GM23338 (cell line): ENCODE measurements around the gene TMEM117. TPM values are rescaled to one million over a fixed set of nuclear protein-coding genes. Genes with fewer than 3 reads are reported as not detected.

Source experiments
- ATAC-seq: fragments of 200-7000 bp; cut with Tn5 transposase; 3 replicates; pipeline ENCODE4 v1.9.1; 2020
- DNase-seq: peaks from one replicate; pipeline ENCODE4 v3.0.0-alpha.2; 2015; ENCODE audit warnings: low spot score
- H2AFZ ChIP-seq: fragments of 200-600 bp; sonication (generic); 2 replicates; pipeline ENCODE4 v1.8.0; 2016; ENCODE audit warnings: antibody characterized with exemption, mild to moderate bottlenecking, moderate library complexity
- H3F3A ChIP-seq: fragments of 200-600 bp; sonication (generic); replicated peaks from 2 replicates; pipeline ENCODE4 v1.8.0; 2017; ENCODE audit warnings: antibody characterized with exemption, mixed run types, low read depth
- H3K27ac ChIP-seq: fragments of 200-600 bp; sonication (generic); 2 replicates; pipeline ENCODE4 v1.6.1; 2016; ENCODE audit warnings: low read depth
- H3K27me3 ChIP-seq: fragments of 200-600 bp; sonication (generic); 2 replicates; pipeline ENCODE4 v1.8.0; 2016; ENCODE audit warnings: mild to moderate bottlenecking, mixed run types, moderate library complexity; ENCODE audit not compliant: insufficient read depth
- H3K36me3 ChIP-seq: fragments of 200-600 bp; sonication (generic); 2 replicates; pipeline ENCODE4 v1.8.0; 2016; ENCODE audit warnings: mild to moderate bottlenecking; ENCODE audit not compliant: insufficient read depth
- H3K4me1 ChIP-seq: fragments of 200-600 bp; sonication (generic); 2 replicates; pipeline ENCODE4 v1.8.0; 2016; ENCODE audit warnings: mild to moderate bottlenecking, moderate library complexity; ENCODE audit not compliant: insufficient read depth
- H3K4me2 ChIP-seq: fragments of 200-600 bp; sonication (generic); 2 replicates; pipeline ENCODE4 v1.7.1; 2017; ENCODE audit warnings: mixed run types
- H3K4me3 ChIP-seq: fragments of 200-600 bp; sonication (generic); 2 replicates; pipeline ENCODE4 v1.6.1; 2016; ENCODE audit warnings: mixed run types
- H3K79me2 ChIP-seq: fragments of 200-600 bp; sonication (generic); replicated peaks from 2 replicates; pipeline ENCODE4 v1.8.0; 2017; ENCODE audit warnings: mild to moderate bottlenecking; ENCODE audit not compliant: insufficient read depth
- H3K9me2 ChIP-seq: fragments of 200-600 bp; sonication (generic); 2 replicates; pipeline ENCODE4 v1.8.0; 2017; ENCODE audit not compliant: insufficient read depth
- H4K20me1 ChIP-seq: fragments of 200-600 bp; sonication (generic); replicated peaks from 2 replicates; pipeline ENCODE4 v1.8.0; 2017; ENCODE audit warnings: mild to moderate bottlenecking; ENCODE audit not compliant: insufficient read depth
- H3K27ac Mint-ChIP-seq: 2 replicates; pipeline ENCODE4 v1.8.0; 2020; ENCODE audit warnings: inconsistent platforms, mild to moderate bottlenecking, moderate library complexity, mixed read lengths
- H3K27me3 Mint-ChIP-seq: 3 replicates; pipeline ENCODE4 v1.8.0; 2022; ENCODE audit warnings: low read depth, mild to moderate bottlenecking, moderate library complexity, mixed read lengths, inconsistent platforms; ENCODE audit not compliant: insufficient read depth, poor library complexity
- H3K36me3 Mint-ChIP-seq: 3 replicates; pipeline ENCODE4 v1.8.0; 2021; ENCODE audit warnings: low read depth, mild to moderate bottlenecking, inconsistent platforms, moderate library complexity, mixed read lengths
- H3K4me1 Mint-ChIP-seq: 3 replicates; pipeline ENCODE4 v1.8.0; 2020; ENCODE audit warnings: mild to moderate bottlenecking, inconsistent platforms, mixed read lengths
- H3K4me3 Mint-ChIP-seq: 3 replicates; pipeline ENCODE4 v1.8.0; 2021; ENCODE audit warnings: moderate library complexity, mild to moderate bottlenecking, inconsistent platforms, mixed read lengths
- H3K9me3 Mint-ChIP-seq: 3 replicates; pipeline ENCODE4 v1.8.0; 2020; ENCODE audit warnings: moderate library complexity, mild to moderate bottlenecking, inconsistent platforms, mixed read lengths
- EZH2phosphoT487 ChIP-seq: fragments of 200-600 bp; sonication (generic); IDR thresholded peaks from one replicate; pipeline ENCODE4 v1.8.1; 2018; ENCODE audit warnings: antibody characterized with exemption; ENCODE audit not compliant: unreplicated experiment
- NANOG ChIP-seq: IDR thresholded peaks from 2 replicates; pipeline ENCODE4 v1.6.1; 2016; ENCODE audit warnings: antibody characterized with exemption, borderline replicate concordance
- POLR2AphosphoS5 ChIP-seq: IDR thresholded peaks from 2 replicates; pipeline ENCODE4 v1.6.1; 2016; ENCODE audit warnings: antibody characterized with exemption, low read depth
- REST ChIP-seq: IDR thresholded peaks from one replicate; pipeline ENCODE4 v1.6.1; 2018; ENCODE audit warnings: antibody characterized with exemption; ENCODE audit not compliant: unreplicated experiment
- STAT1 ChIP-seq: IDR thresholded peaks from one replicate; pipeline ENCODE4 v1.6.1; 2016; ENCODE audit warnings: antibody characterized with exemption; ENCODE audit not compliant: unreplicated experiment
- ZNF114 ChIP-seq: fragments of 250-450 bp; sonication (Bioruptor Pico); IDR thresholded peaks from 2 replicates; pipeline ENCODE4 v1.5.0; 2020; ENCODE audit warnings: mild to moderate bottlenecking, moderate library complexity
- ZNF331 ChIP-seq: fragments of 250-450 bp; sonication (Bioruptor Pico); IDR thresholded peaks from 2 replicates; pipeline ENCODE4 v1.5.0; 2020; ENCODE audit warnings: low read depth, mild to moderate bottlenecking, moderate library complexity
- ZNF462 ChIP-seq: fragments of 250-450 bp; sonication (Bioruptor Pico); IDR thresholded peaks from 2 replicates; pipeline ENCODE4 v1.5.0; 2020; ENCODE audit warnings: mild to moderate bottlenecking, moderate library complexity
- polyA plus RNA-seq: library from polyadenylated mRNA; unstranded; fragments of >200 nt; fragmentation: Nextera tagmentation; extraction: Ambion mirVana; gene quantifications from 2 replicates; pipeline ENCODE4 v1.2.1, GENCODE V29; 2016
- total RNA-seq: library from RNA; depleted of rRNA; stranded (reverse); fragments of >200 nt; shearing (Covaris generic); gene quantifications from 2 replicates; pipeline ENCODE4 v1.2.3, GENCODE V29; 2014

Gene TMEM117
- total and polyA plus RNA-seq, 2 experiments from 2014 or later = 0.94 to 1.6 TPM

GRCh38 chr12:44380861-44381260 lies 545.0 kb downstream of the TMEM117 start:
- Mint-ChIP-seq H3K4me1 (peaks cover 48% of the 10 kb centered on the region), H3K36me3 (no peaks in the 10 kb centered on the region), H3K9me3 (no peaks in the 10 kb centered on the region), H3K4me3 (no peak overlapping the region), H3K27ac (no peak overlapping the region), H3K27me3 (peaks cover 1% of the 10 kb centered on the region)
- H3K27me3 ChIP-seq = no peaks in the 10 kb centered on the region
- H3K27ac ChIP-seq = no peak overlapping the region
- no peaks in the 10 kb centered on the region for H3K79me2 ChIP-seq
- DNase-seq = no peak
- no peak overlapping the region for H3K4me2 ChIP-seq
- no peak for ATAC-seq
- no peaks in the 10 kb centered on the region for H4K20me1 ChIP-seq
- H3K4me3 ChIP-seq = no peak overlapping the region
- peaks cover 40% of the 10 kb centered on the region for H3K4me1 ChIP-seq
- H2AFZ ChIP-seq = no peak overlapping the region
- TF ChIP-seq ZNF462 (no peak), REST (no peak), POLR2AphosphoS5 (no peak), NANOG (no peak), ZNF331 (no peak), ZNF114 (no peak), EZH2phosphoT487 (no peak), STAT1 (no peak)
- H3F3A ChIP-seq = no peaks in the 10 kb centered on the region
- no peaks in the 10 kb centered on the region for H3K36me3 ChIP-seq
- H3K9me2 ChIP-seq = no peaks in the 10 kb centered on the region
